GM12801 (cell line): ENCODE data around the gene ARPIN.

Experiments used
- CTCF ChIP-seq: IDR thresholded peaks from one replicate; pipeline ENCODE4 v1.5.1; 2011; ENCODE audit warnings: control low read depth; ENCODE audit not compliant: insufficient read length; ENCODE audit errors: extremely low read depth

Gene ARPIN

GRCh38 chr15:89878323-89878722 is 34.4 kb downstream of the ARPIN start:
- no peak for TF ChIP-seq CTCF

DNA sequence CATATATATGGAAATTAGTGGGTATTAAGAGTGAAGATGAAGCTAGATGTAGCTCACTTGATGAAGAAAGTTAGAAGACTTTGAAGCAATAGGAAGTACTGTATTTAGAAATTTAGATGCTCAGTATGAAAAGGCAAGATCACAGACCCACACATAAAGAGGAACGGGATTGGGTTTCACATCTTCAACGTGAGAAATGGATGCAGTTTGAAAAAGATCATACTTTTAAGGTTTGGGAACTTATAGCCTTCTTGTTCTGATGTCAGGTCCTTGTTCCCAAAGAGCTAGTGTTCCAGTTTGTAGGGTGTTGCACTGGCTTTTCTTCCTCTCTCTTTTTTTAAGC is 35.7 kb downstream of the ARPIN start:
- TF ChIP-seq CTCF, result no peak

- TF ChIP-seq CTCF, result no peak
These were observed 36.2 kb downstream of the ARPIN start for GRCh38 chr15:89876396-89877082.

DNA sequence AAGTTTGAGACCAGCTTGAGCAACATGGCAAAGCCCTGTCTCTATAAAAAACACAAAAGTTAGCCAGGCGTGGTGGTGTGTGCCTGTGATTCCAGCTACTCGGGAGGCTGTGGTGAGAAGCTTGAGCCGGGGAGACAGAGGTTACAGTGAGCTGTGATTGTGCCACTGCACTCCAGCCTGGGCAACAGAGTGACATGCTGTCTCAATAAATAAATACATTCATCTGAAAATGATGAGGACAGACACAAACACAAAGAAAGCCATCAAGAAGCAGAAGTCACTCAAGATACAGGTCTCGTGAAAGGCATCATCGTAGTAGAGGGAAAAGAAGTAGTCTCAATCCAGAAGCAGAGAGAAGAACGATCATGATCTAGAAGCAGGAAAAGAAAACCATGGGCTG is 37.0 kb downstream of the ARPIN start:
- TF ChIP-seq CTCF, result no peak

GRCh38 chr15:89874926-89875564 is 37.7 kb downstream of the ARPIN start:
- no peak for TF ChIP-seq CTCF

GRCh38 chr15:89870688-89871288 is 42.0 kb downstream of the ARPIN start:
- TF ChIP-seq CTCF, result no peak

- no peak for TF ChIP-seq CTCF
These were observed 42.7 kb downstream of the ARPIN start for GRCh38 chr15:89870006-89870405.
